ENCODE measurements around the gene CD96. TPM values are rescaled to one million over a fixed set of nuclear protein-coding genes. Genes with fewer than 3 reads are reported as not detected.

Gene CD96
- total and polyA plus RNA-seq, 5 donors from 2014 or later, result 104 to 149 (median 125) TPM

DNA sequence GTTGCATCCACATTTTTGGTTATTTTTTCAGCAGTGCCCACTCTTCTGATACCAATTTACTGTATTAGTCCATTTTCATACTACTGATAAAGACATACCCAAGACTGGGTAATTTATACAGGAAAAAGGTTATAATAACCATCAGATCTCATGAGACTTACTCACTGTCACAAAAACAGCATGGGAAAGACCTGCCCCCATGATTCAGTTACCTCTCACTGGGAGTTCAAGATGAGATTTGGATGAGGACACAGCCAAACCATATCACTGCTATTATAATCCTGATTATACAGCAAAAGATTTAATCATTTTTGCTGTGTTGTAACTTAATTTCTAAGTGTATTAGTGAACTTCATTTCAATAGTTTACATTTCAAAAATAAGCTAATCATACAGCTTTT lies 46.5 kb downstream of the CD96 start:
- Mint-ChIP-seq H3K4me3 (no peak overlapping the region), H3K4me1 (peaks cover 5 to 20% (median 14%) of the 10 kb centered on the region in 4 donors), H3K9me3 (peaks cover 0 to 2% (median 0%) of the 10 kb centered on the region in 7 donors), H3K27me3 (no peaks in the 10 kb centered on the region), H3K27ac (no peak overlapping the region), H3K36me3 (peaks cover 49% of the 10 kb centered on the region)
- Histone ChIP-seq H3K4me3 (ENCODE audit: low read depth, low read length) (no peak overlapping the region), H3K36me3 (ENCODE audit: control insufficient read depth, insufficient read depth, low read length) (peaks cover 45% of the 10 kb centered on the region), H3K27ac (ENCODE audit: insufficient read depth, low read length, poor library complexity, severe bottlenecking) (no peak overlapping the region), H3K4me1 (ENCODE audit: control insufficient read depth, insufficient read depth, low read length, poor library complexity, severe bottlenecking) (no peaks in the 10 kb centered on the region), H3K9me3 (ENCODE audit: control insufficient read depth in 2 of 2, low read length in 2 of 2) (no peaks in the 10 kb centered on the region), H3K27me3 (ENCODE audit: control insufficient read depth, insufficient read depth, low read length) (no peaks in the 10 kb centered on the region)
- ATAC-seq (ENCODE audit: low read depth in 2 of 2), result no peak
- DNase-seq, result no peak

DNA sequence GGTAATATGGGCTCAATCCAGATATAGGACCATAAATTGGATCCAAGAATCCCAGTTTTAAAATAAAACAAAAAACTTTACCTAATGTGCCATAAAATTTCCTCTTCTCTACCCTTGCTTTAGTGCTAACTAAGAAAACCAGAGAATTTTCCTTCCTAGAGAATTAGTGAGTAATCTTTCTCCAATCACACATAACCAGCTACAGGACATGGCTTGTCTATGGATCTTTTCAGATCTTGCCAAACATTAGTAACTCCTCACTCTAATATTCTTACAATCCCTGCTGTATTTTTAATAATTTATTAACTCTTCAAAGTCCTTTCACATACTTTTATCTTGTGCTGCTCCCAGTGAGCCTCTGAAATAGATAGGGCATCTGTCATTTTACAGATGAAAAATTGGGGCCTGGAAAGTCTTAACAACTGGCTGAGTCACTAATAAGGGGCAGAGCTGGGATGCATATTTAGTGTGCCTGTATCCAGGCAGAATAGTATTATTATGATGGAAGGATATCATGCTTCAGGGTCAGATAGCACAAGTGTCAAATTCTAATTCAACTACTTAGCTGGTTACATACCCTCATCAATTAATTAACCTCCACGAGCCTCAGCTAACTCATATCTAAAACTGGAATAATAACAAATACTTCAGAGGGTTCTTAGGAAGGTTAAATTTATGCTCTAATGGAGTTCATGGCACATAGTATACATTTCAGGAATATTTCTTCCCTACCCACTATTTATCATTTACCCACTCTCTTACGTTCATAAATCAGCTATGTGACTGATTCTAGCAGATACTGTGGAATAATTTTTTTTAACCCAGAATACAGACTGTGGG lies 47.5 kb downstream of the CD96 start:
- Histone ChIP-seq H3K9me3 (ENCODE audit: control insufficient read depth in 2 of 2, low read length in 2 of 2) (no peaks in the 10 kb centered on the region), H3K36me3 (ENCODE audit: control insufficient read depth, insufficient read depth, low read length) (peaks cover 44% of the 10 kb centered on the region), H3K4me3 (ENCODE audit: low read depth, low read length) (no peak overlapping the region), H3K27ac (ENCODE audit: insufficient read depth, low read length, poor library complexity, severe bottlenecking) (no peak overlapping the region), H3K27me3 (ENCODE audit: control insufficient read depth, insufficient read depth, low read length) (no peaks in the 10 kb centered on the region), H3K4me1 (ENCODE audit: control insufficient read depth, insufficient read depth, low read length, poor library complexity, severe bottlenecking) (peaks cover 6% of the 10 kb centered on the region)
- Mint-ChIP-seq H3K27me3 (no peaks in the 10 kb centered on the region), H3K4me1 (peaks cover 13 to 28% (median 22%) of the 10 kb centered on the region in 4 donors), H3K27ac (peak overlapping the region in 2 of 3 donors; percentile 50 to 60), H3K9me3 (peaks cover 0 to 2% (median 0%) of the 10 kb centered on the region in 7 donors), H3K36me3 (peaks cover 50% of the 10 kb centered on the region), H3K4me3 (no peak overlapping the region)
- ATAC-seq (ENCODE audit: low read depth in 2 of 2) (no peak), DNase-seq (no peak)

DNA sequence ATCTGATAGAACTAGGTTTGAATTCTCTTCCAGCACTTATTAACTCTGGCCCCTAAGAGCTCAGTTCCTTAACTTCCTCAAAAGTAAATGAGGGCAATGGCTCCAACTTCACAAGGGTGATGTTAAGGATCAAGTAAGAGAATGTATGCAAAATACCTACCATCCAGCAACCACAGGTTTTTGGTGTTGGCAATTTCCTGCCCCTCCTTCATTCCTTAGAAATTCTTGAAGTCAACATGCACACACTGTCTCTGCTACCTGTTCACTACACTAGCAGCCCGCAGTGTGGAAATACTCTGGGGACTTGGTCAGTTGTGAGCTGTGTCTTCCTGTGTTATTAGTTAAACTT lies 48.1 kb downstream of the CD96 start:
- Histone ChIP-seq H3K4me1 (ENCODE audit: control insufficient read depth, insufficient read depth, low read length, poor library complexity, severe bottlenecking) (peaks cover 12% of the 10 kb centered on the region), H3K27me3 (ENCODE audit: control insufficient read depth, insufficient read depth, low read length) (no peaks in the 10 kb centered on the region), H3K4me3 (ENCODE audit: low read depth, low read length) (no peak overlapping the region), H3K36me3 (ENCODE audit: control insufficient read depth, insufficient read depth, low read length) (peaks cover 39% of the 10 kb centered on the region), H3K27ac (ENCODE audit: insufficient read depth, low read length, poor library complexity, severe bottlenecking) (no peak overlapping the region), H3K9me3 (ENCODE audit: control insufficient read depth in 2 of 2, low read length in 2 of 2) (no peaks in the 10 kb centered on the region)
- ATAC-seq (ENCODE audit: low read depth in 2 of 2) (no peak), DNase-seq (no peak)
- Mint-ChIP-seq H3K9me3 (peaks cover 0 to 2% (median 0%) of the 10 kb centered on the region in 7 donors), H3K4me1 (peaks cover 15 to 34% (median 25%) of the 10 kb centered on the region in 4 donors), H3K27me3 (no peaks in the 10 kb centered on the region), H3K36me3 (peaks cover 50% of the 10 kb centered on the region), H3K4me3 (no peak overlapping the region), H3K27ac (peak overlapping the region in 1 of 3 donors; percentile 26)

DNA sequence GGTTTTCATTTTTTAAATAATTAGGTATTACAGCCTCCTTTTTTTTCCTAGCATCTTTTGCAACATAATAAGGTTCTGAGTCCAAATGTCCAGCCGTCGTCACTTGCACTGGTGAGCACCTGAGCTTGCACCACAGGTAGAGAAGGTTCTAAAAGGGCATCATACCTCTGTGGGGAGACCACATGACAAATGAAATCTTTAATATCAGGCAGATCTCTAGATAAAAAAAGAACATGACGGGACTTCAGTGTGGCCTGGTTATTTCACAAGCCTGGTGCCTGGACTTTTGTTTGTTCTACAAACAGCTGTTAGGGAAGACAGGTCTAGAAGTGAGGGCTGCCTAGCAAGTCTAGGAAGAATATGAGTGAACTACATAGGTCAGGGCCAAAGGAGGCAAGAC lies 49.6 kb downstream of the CD96 start:
- Mint-ChIP-seq H3K27me3 (no peaks in the 10 kb centered on the region), H3K9me3 (peaks cover 0 to 2% (median 0%) of the 10 kb centered on the region in 7 donors), H3K4me3 (no peak overlapping the region), H3K4me1 (peaks cover 22 to 47% (median 34%) of the 10 kb centered on the region in 4 donors), H3K36me3 (peaks cover 47% of the 10 kb centered on the region), H3K27ac (peak overlapping the region in 1 of 3 donors; percentile 70)
- H3K27me3 ChIP-seq (ENCODE audit: control insufficient read depth, insufficient read depth, low read length), result no peaks in the 10 kb centered on the region
- H3K4me3 ChIP-seq (ENCODE audit: low read depth, low read length), result no peak overlapping the region
- H3K9me3 ChIP-seq (ENCODE audit: control insufficient read depth in 2 of 2, low read length in 2 of 2), result no peaks in the 10 kb centered on the region
- H3K4me1 ChIP-seq (ENCODE audit: control insufficient read depth, insufficient read depth, low read length, poor library complexity, severe bottlenecking), result peaks cover 12% of the 10 kb centered on the region
- H3K36me3 ChIP-seq (ENCODE audit: control insufficient read depth, insufficient read depth, low read length), result peaks cover 31% of the 10 kb centered on the region
- ATAC-seq (ENCODE audit: low read depth in 2 of 2) (no peak), DNase-seq (no peak)
- H3K27ac ChIP-seq (ENCODE audit: insufficient read depth, low read length, poor library complexity, severe bottlenecking), result no peak overlapping the region

DNA sequence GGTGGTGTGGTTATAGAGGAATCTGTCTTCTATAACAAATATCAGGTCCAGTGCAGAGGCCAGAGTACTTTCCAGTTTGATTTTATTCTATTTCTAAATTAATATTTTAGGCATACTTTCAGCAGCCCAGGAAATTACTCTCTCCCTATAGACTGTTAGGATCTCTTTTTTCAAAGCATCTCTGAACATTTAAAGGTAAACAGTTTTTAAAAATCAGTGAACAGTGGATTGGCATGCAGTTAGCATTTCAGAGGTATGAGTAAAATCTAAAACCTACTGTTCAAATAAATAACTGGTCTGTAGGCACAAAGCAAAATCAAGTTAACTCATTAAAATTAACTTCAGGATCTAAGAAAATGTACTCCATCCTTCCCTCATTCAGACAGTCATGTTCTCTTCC lies 50.1 kb downstream of the CD96 start:
- H3K27ac Mint-ChIP-seq, result peak overlapping the region in 2 of 3 donors; percentile 32 to 70

DNA sequence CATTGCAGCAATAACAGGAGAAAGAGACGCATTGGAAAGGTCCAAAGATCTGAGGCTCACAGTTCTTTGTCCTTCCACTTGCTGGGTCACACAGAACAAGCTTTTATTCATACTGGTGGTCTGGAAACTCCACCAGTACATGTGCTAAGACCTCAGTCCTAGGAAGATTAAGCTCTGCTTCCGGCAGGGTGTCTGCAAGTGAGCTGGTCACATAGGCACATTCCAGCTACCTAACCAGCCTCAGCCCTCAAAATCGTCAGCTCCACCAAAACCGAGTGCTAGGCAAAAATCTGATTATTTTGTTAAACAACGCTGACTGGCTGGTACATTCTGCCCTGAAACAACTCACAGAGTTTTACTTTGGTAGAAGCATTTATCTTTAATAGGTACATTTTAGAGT lies 50.9 kb downstream of the CD96 start:
- Mint-ChIP-seq H3K9me3 (no peaks in the 10 kb centered on the region), H3K36me3 (peaks cover 48% of the 10 kb centered on the region), H3K4me1 (peaks cover 24 to 48% (median 34%) of the 10 kb centered on the region in 4 donors), H3K4me3 (no peak overlapping the region), H3K27me3 (no peaks in the 10 kb centered on the region), H3K27ac (peak overlapping the region in 2 of 3 donors; percentile 52 to 70)
- Histone ChIP-seq H3K4me1 (ENCODE audit: control insufficient read depth, insufficient read depth, low read length, poor library complexity, severe bottlenecking) (peaks cover 12% of the 10 kb centered on the region), H3K4me3 (ENCODE audit: low read depth, low read length) (peak overlapping the region; percentile 3), H3K9me3 (ENCODE audit: control insufficient read depth in 2 of 2, low read length in 2 of 2) (no peaks in the 10 kb centered on the region), H3K36me3 (ENCODE audit: control insufficient read depth, insufficient read depth, low read length) (peaks cover 24% of the 10 kb centered on the region), H3K27ac (ENCODE audit: insufficient read depth, low read length, poor library complexity, severe bottlenecking) (no peak overlapping the region), H3K27me3 (ENCODE audit: control insufficient read depth, insufficient read depth, low read length) (no peaks in the 10 kb centered on the region)
- DNase-seq, result no peak
- no peak for ATAC-seq (ENCODE audit: low read depth in 2 of 2)

More for the DNA sequence above, 50.1 kb downstream of the CD96 start:
- H3K4me3 ChIP-seq (ENCODE audit: low read depth, low read length), result no peak overlapping the region
- no peak for DNase-seq
- peaks cover 12% of the 10 kb centered on the region for H3K4me1 ChIP-seq (ENCODE audit: control insufficient read depth, insufficient read depth, low read length, poor library complexity, severe bottlenecking)
- peaks cover 22 to 49% (median 34%) of the 10 kb centered on the region in 4 donors for H3K4me1 Mint-ChIP-seq
- peaks cover 26% of the 10 kb centered on the region for H3K36me3 ChIP-seq (ENCODE audit: control insufficient read depth, insufficient read depth, low read length)
- no peaks in the 10 kb centered on the region for H3K9me3 Mint-ChIP-seq
- H3K9me3 ChIP-seq (ENCODE audit: control insufficient read depth in 2 of 2, low read length in 2 of 2), result no peaks in the 10 kb centered on the region
- no peak for ATAC-seq (ENCODE audit: low read depth in 2 of 2)
- no peak overlapping the region for H3K27ac ChIP-seq (ENCODE audit: insufficient read depth, low read length, poor library complexity, severe bottlenecking)
- H3K27me3 ChIP-seq (ENCODE audit: control insufficient read depth, insufficient read depth, low read length), result no peaks in the 10 kb centered on the region
- peaks cover 46% of the 10 kb centered on the region for H3K36me3 Mint-ChIP-seq
- no peak overlapping the region for H3K4me3 Mint-ChIP-seq
- H3K27me3 Mint-ChIP-seq, result no peaks in the 10 kb centered on the region

DNA sequence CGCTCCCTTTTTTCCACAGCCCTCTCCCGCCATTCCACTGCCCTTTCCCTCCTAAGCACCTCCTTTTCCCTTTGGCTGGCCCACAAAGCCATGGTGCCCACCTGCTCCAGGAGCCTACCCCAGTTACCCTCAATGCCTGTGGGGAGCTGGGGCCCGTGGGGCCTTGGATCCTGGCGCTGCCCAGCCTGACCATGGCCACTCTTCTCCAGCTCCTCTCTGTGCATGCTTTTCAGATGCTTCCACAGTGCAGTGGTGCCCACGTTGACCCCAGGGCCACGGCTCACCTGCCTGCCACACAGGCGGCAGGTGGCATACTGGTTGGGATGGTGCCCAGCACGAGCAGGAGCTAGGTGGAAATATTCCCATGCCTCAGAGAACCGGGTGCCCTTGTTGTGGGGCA lies 51.7 kb downstream of the CD96 start:
- peaks cover 30% of the 10 kb centered on the region for H3K36me3 ChIP-seq (ENCODE audit: control insufficient read depth, insufficient read depth, low read length)
- no peaks in the 10 kb centered on the region for H3K27me3 ChIP-seq (ENCODE audit: control insufficient read depth, insufficient read depth, low read length)
- peaks cover 25 to 45% (median 33%) of the 10 kb centered on the region in 4 donors for H3K4me1 Mint-ChIP-seq
- H3K9me3 ChIP-seq (ENCODE audit: control insufficient read depth in 2 of 2, low read length in 2 of 2), result no peaks in the 10 kb centered on the region
- H3K27ac ChIP-seq (ENCODE audit: insufficient read depth, low read length, poor library complexity, severe bottlenecking), result no peak overlapping the region
- no peak for ATAC-seq (ENCODE audit: low read depth in 2 of 2)
- no peak overlapping the region for H3K4me3 ChIP-seq (ENCODE audit: low read depth, low read length)
- no peak for DNase-seq
- H3K4me3 Mint-ChIP-seq, result peak overlapping the region in 1 of 4 donors; percentile 14
- H3K27ac Mint-ChIP-seq, result peak overlapping the region in 2 of 3 donors; percentile 15 to 70
- no peaks in the 10 kb centered on the region for H3K9me3 Mint-ChIP-seq
- peaks cover 48% of the 10 kb centered on the region for H3K36me3 Mint-ChIP-seq
- H3K27me3 Mint-ChIP-seq, result no peaks in the 10 kb centered on the region
- H3K4me1 ChIP-seq (ENCODE audit: control insufficient read depth, insufficient read depth, low read length, poor library complexity, severe bottlenecking), result peaks cover 12% of the 10 kb centered on the region

All from CD4-positive, CD25-positive, alpha-beta regulatory T cell (primary cell).